Suprapubic skin (tissue), 3 donors: ENCODE data around the gene RABGAP1.

Source experiments
- CTCF ChIP-seq, 2 donors: fragments of 200-600 bp in 1 of 2; fragments of 450-650 bp in 1 of 2; sonication (generic) in 1 of 2; IDR thresholded peaks; one replicate each; pipeline ENCODE4 v1.5.1; 2016 to 2019; ENCODE audit warnings: antibody characterized with exemption in 2 of 2, mild to moderate bottlenecking in 1 of 2, moderate library complexity in 1 of 2
- POLR2A ChIP-seq, 2 donors: fragments of 450-650 bp; IDR thresholded peaks; one replicate each; pipeline ENCODE4 v1.6.1; 2017; ENCODE audit warnings: antibody characterized with exemption in 2 of 2, mild to moderate bottlenecking in 2 of 2, moderate library complexity in 2 of 2

DNA sequence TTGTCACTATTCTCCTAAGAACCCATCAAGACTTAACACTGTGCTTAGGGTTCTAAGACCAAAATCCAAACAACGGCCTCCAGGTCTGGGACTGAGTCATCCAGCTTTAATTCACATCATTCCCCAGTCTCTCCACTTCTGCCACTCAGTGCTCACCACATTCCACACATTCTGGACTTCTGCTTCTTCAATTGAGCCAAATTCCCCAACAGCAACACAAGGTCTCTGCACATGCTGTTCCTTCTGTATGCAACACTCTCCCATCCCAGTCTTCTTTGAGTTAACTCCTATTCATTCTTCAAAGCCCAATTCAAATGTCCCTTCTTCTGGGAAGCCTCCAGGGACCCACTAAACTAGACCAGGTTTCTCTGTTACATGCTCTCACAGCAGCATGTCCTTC, 190.4 kb downstream of the RABGAP1 start:
- TF ChIP-seq POLR2A (IDR thresholded peaks at IDR 0.05) (no peak), CTCF (IDR thresholded peaks at IDR 0.05) (no peak)
